Panc1 (cell line): ENCODE results near the gene AMBP. TPM values are rescaled to one million over a fixed set of nuclear protein-coding genes. Genes with fewer than 3 reads are reported as not detected.

ENCODE experiments used
- ATAC-seq: fragments of 200-7000 bp; cut with Tn5 transposase; 2 replicates; pipeline ENCODE4 v1.9.1; 2020; ENCODE audit warnings: mild to moderate bottlenecking, moderate library complexity
- BruUV-seq: library from RNA; stranded (reverse); fragments of 400-500 nt; replicated peaks from 2 replicates; lab custom pipeline; 2021; lab: Mats Ljungman, UMichigan
- CTCF ChIA-PET: fragments of 300-600 bp; sonication (Branson Sonifier 250); formaldehyde crosslinking; loops from one replicate; lab custom pipeline; 2022; ENCODE audit warnings: antibody characterized with exemption; lab: Charles Lee
- POLR2A ChIA-PET: fragments of 300-600 bp; sonication (Branson Sonifier 250); formaldehyde crosslinking; loops from one replicate; lab custom pipeline; 2022; ENCODE audit warnings: antibody characterized with exemption; lab: Charles Lee
- DNase-seq: peaks from one replicate; pipeline ENCODE4 v3.0.0-alpha.2; 2010; ENCODE audit warnings: low read depth, low spot score
- H3K27ac ChIP-seq: 2 replicates; pipeline ENCODE4 v1.5.1; 2011; ENCODE audit warnings: mild to moderate bottlenecking, low read length, inconsistent platforms
- H3K27me3 ChIP-seq: fragments of 200-500 bp; sonication (Bioruptor generic); 2 replicates; pipeline ENCODE4 v1.6.0; 2014; ENCODE audit warnings: low read length, inconsistent platforms; ENCODE audit not compliant: control insufficient read depth, insufficient read depth
- H3K36me3 ChIP-seq: fragments of 200-500 bp; sonication (Bioruptor generic); 2 replicates; pipeline ENCODE4 v1.5.1; 2014; ENCODE audit warnings: inconsistent platforms, mild to moderate bottlenecking, low read length, moderate library complexity; ENCODE audit not compliant: control insufficient read depth, insufficient read depth
- H3K4me1 ChIP-seq: 2 replicates; pipeline ENCODE4 v1.5.1; 2011; ENCODE audit warnings: inconsistent platforms, mild to moderate bottlenecking, low read length, moderate library complexity; ENCODE audit not compliant: control insufficient read depth, insufficient read depth
- H3K4me3 ChIP-seq, 2 experiments: 2 replicates each; pipeline ENCODE4 v1.5.1; 2011 to 2012; ENCODE audit warnings: low read depth in 2 of 2, low read length in 2 of 2, mild to moderate bottlenecking in 2 of 2, inconsistent platforms in 1 of 2, moderate library complexity in 1 of 2
- H3K9me3 ChIP-seq: fragments of 200-500 bp; sonication (Bioruptor generic); 2 replicates; pipeline ENCODE4 v1.5.1; 2014; ENCODE audit warnings: low read depth, mild to moderate bottlenecking, inconsistent platforms, low read length, moderate library complexity; ENCODE audit not compliant: control insufficient read depth, insufficient read depth
- POLR2AphosphoS5 ChIP-seq: IDR thresholded peaks from 2 replicates; pipeline ENCODE4 v1.6.1; 2012; ENCODE audit warnings: mild to moderate bottlenecking, low read depth, low read length, moderate library complexity
- SIN3A ChIP-seq: IDR thresholded peaks from 2 replicates; pipeline ENCODE4 v1.6.1; 2012; ENCODE audit warnings: low read depth, mild to moderate bottlenecking, low read length, moderate library complexity, borderline replicate concordance; ENCODE audit not compliant: insufficient read depth
- TCF7L2 ChIP-seq: IDR thresholded peaks from 2 replicates; pipeline ENCODE4 v1.6.1; 2011; ENCODE audit warnings: mild to moderate bottlenecking, low read depth, low read length, inconsistent platforms
- in situ Hi-C: cut with HindIII; loops from 2 replicates; pipeline ENCODE4 v1.10.0; 2016; ENCODE audit warnings: low sequenced_read_pairs, low pct_unique_long_range_greater_than_20kb
- intact Hi-C: fragments of 100-400 bp; cut with micrococcal nuclease; formaldehyde crosslinking; loops from one replicate; pipeline ENCODE4 v1.10.0; 2022; ENCODE audit not compliant: unreplicated experiment
- total RNA-seq: library from RNA; stranded (reverse); gene quantifications from one replicate; pipeline ENCODE4 v1.2.1, GENCODE V29; 2021; ENCODE audit not compliant: unreplicated experiment
- TF ChIP-seq, protein P1 (sequence below), 2 experiments: IDR thresholded peaks; 2 replicates each; pipeline ENCODE4 v1.6.1; 2011 to 2012; ENCODE audit warnings: low read depth in 2 of 2, control low read depth in 1 of 2, low read length in 1 of 2, mild to moderate bottlenecking in 1 of 2, moderate library complexity in 1 of 2; ENCODE audit not compliant: insufficient read depth in 1 of 2
- TF ChIP-seq, protein P2 (sequence below): fragments of 450-650 bp; IDR thresholded peaks from 2 replicates; pipeline ENCODE4 v1.5.1; 2017; ENCODE audit warnings: mild to moderate bottlenecking

Gene AMBP
- total RNA-seq, 1 experiment from 2014 or later = 1.7 TPM

DNA sequence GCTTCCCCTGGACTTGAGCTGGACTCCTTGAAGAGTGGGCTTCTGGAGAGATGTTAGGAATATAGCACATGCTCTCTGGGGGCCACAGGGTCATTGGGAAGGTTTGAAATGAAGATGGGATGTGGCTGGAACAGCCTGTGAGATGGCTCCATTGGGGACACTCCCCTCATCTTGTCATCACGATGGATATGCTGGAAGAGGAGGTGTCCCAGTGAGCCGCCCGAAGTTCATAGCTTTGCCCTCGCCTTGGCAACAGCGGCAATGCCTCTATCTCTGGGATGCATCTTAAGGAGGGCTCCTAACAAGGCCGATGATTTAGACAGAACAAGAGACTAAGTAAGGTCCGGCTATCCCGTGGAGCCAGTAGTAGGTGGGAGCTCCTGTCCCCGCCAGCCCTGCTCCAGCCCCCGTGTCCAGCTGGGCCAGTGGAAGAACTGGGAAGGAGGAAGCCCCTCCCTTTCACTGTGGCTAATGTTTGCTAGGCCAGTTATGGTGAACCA lies 23.9 kb downstream of the AMBP start:
- in situ Hi-C loops (no loop called here), intact Hi-C loops (no loop called here)
- POLR2A ChIA-PET = no interaction called here
- DNase-seq (no peak), ATAC-seq (no peak)
- no peak overlapping the region for H3K27ac ChIP-seq
- no peak overlapping the region for H3K4me3 ChIP-seq
- no peaks in the 10 kb centered on the region for H3K9me3 ChIP-seq
- TF ChIP-seq, protein P1, sequence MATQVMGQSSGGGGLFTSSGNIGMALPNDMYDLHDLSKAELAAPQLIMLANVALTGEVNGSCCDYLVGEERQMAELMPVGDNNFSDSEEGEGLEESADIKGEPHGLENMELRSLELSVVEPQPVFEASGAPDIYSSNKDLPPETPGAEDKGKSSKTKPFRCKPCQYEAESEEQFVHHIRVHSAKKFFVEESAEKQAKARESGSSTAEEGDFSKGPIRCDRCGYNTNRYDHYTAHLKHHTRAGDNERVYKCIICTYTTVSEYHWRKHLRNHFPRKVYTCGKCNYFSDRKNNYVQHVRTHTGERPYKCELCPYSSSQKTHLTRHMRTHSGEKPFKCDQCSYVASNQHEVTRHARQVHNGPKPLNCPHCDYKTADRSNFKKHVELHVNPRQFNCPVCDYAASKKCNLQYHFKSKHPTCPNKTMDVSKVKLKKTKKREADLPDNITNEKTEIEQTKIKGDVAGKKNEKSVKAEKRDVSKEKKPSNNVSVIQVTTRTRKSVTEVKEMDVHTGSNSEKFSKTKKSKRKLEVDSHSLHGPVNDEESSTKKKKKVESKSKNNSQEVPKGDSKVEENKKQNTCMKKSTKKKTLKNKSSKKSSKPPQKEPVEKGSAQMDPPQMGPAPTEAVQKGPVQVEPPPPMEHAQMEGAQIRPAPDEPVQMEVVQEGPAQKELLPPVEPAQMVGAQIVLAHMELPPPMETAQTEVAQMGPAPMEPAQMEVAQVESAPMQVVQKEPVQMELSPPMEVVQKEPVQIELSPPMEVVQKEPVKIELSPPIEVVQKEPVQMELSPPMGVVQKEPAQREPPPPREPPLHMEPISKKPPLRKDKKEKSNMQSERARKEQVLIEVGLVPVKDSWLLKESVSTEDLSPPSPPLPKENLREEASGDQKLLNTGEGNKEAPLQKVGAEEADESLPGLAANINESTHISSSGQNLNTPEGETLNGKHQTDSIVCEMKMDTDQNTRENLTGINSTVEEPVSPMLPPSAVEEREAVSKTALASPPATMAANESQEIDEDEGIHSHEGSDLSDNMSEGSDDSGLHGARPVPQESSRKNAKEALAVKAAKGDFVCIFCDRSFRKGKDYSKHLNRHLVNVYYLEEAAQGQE (IDR thresholded peaks at IDR 0.05; ENCODE audit: insufficient read depth in 1 of 2, low read depth in 2 of 2, low read length in 1 of 2) = no peak
- no peak for TF ChIP-seq POLR2AphosphoS5
- TF ChIP-seq, protein P2, sequence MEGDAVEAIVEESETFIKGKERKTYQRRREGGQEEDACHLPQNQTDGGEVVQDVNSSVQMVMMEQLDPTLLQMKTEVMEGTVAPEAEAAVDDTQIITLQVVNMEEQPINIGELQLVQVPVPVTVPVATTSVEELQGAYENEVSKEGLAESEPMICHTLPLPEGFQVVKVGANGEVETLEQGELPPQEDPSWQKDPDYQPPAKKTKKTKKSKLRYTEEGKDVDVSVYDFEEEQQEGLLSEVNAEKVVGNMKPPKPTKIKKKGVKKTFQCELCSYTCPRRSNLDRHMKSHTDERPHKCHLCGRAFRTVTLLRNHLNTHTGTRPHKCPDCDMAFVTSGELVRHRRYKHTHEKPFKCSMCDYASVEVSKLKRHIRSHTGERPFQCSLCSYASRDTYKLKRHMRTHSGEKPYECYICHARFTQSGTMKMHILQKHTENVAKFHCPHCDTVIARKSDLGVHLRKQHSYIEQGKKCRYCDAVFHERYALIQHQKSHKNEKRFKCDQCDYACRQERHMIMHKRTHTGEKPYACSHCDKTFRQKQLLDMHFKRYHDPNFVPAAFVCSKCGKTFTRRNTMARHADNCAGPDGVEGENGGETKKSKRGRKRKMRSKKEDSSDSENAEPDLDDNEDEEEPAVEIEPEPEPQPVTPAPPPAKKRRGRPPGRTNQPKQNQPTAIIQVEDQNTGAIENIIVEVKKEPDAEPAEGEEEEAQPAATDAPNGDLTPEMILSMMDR = no peak
- no peak for TF ChIP-seq SIN3A
- TF ChIP-seq TCF7L2 = no peak
- CTCF ChIA-PET = no interaction called here
- no peaks in the 10 kb centered on the region for H3K36me3 ChIP-seq
- no peaks in the 10 kb centered on the region for H3K27me3 ChIP-seq
- no peaks in the 10 kb centered on the region for H3K4me1 ChIP-seq
- BruUV-seq = no TSS peak

DNA sequence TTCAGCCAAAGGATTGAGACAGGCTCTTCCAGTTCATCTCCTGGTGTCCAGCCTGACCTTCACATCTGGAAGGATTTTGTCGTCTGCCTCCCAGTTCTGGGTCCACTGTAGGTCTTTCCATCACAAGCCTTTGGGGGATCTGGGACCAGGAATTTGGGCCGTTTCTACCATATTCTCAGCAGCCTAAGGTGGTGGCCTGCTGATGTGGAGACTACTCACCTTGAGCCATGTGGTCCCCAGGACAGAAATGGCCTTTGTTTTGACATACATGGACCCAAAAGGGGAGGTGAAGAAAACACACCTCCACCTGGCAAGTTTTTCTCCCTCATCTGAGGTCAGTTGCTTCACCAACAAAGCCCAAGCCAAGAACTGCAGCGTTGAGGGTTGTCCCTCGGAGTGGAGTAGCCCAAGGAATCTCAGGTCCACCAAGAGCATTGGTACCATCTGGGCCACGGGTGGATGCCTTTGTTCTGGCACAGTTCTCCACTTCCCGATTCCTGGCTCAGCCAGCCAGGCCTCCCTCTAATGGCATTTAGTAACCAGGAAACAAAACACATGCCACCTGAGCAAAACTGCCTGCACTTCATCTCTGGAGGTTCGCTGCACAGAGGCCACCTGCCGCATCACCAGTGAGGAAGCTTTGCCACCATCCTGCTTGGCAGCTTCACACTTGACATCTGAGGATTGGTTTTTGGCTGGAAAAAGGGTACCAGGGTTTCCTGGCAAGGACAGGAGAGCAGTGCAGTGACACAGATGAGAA lies 24.7 kb downstream of the AMBP start:
- Histone ChIP-seq H3K9me3 (no peaks in the 10 kb centered on the region), H3K4me1 (no peaks in the 10 kb centered on the region), H3K27me3 (no peaks in the 10 kb centered on the region), H3K4me3 (no peak overlapping the region), H3K36me3 (no peaks in the 10 kb centered on the region), H3K27ac (no peak overlapping the region)
- POLR2A ChIA-PET = no interaction called here
- BruUV-seq = no TSS peak
- CTCF ChIA-PET = no interaction called here
- ATAC-seq = no peak
- TF ChIP-seq SIN3A (no peak), POLR2AphosphoS5 (no peak)
- no peak for DNase-seq
- intact Hi-C loops (no loop called here), in situ Hi-C loops (no loop called here)

- DNase-seq = no peak
- no peaks in the 10 kb centered on the region for H3K27me3 ChIP-seq
- ATAC-seq = no peak
- POLR2A ChIA-PET = no interaction called here
- CTCF ChIA-PET = no interaction called here
- TF ChIP-seq SIN3A (no peak), TCF7L2 (no peak), POLR2AphosphoS5 (no peak)
- TF ChIP-seq, protein P2 = no peak
- TF ChIP-seq, protein P1 (IDR thresholded peaks at IDR 0.05; ENCODE audit: insufficient read depth in 1 of 2, low read depth in 2 of 2, low read length in 1 of 2) = no peak
- H3K9me3 ChIP-seq = no peaks in the 10 kb centered on the region
- H3K27ac ChIP-seq = no peak overlapping the region
- no TSS peak for BruUV-seq
- in situ Hi-C loops (no loop called here), intact Hi-C loops (no loop called here)
- no peak overlapping the region for H3K4me3 ChIP-seq
- no peaks in the 10 kb centered on the region for H3K4me1 ChIP-seq
- no peaks in the 10 kb centered on the region for H3K36me3 ChIP-seq
Measured at GRCh38 chr9:114051706-114052105, 26.4 kb downstream of the AMBP start.
